Stimulated activated CD4-positive, alpha-beta T cell treated with anti-CD3 and anti-CD28 coated beads, Interleukin-15, amount 100 ng/mL, for 1 hour (primary cell): Measurements from ENCODE around the gene SMIM24.
"Not testable (repeated sequence)": the region's sequence is repeated elsewhere in the genome, so short reads cannot be mapped to it uniquely, and the experiment has no call there.

ENCODE experiments used
- DNase-seq, 2 donors: peaks; one replicate each; pipeline ENCODE4 v3.0.0-alpha.2; 2020; ENCODE audit warnings: low read depth in 1 of 2, low spot score in 1 of 2

SMIM24 gene

DNA sequence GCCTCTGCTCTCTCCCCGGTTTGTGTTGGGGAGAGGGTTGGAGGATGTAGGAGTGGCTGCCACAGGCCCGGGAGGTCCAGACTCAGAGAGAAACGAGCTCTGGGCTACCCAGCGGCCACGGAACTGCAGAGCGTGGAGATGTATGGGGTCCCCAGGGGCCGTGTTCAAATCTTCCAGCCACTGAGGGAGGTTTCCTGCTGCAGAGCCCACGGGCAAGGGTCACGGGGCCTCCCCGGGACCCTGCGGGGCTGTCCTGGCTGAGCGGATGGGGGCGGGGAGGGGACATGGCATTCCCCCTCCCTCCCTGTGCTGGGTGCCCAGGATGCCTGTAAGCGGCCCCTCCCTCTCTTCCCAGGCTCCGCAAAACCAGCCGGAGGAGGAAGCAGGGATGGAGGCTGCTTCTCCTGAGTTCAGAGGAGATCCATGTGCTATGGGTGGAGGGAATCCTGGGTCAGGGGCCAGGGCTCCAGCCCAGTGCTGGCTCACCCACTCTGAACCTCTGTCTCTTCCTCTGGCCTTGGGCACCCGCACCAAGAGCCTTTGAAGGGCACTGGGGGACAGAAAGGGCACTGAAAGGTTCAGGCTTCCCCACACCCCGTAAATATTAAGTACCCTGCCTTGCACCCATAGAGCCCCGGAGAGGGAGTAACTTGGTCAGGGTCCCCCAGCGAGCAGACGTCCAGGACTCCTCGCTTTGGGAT lies 22.6 kb downstream of the SMIM24 start:
- DNase-seq, result no peak

DNA sequence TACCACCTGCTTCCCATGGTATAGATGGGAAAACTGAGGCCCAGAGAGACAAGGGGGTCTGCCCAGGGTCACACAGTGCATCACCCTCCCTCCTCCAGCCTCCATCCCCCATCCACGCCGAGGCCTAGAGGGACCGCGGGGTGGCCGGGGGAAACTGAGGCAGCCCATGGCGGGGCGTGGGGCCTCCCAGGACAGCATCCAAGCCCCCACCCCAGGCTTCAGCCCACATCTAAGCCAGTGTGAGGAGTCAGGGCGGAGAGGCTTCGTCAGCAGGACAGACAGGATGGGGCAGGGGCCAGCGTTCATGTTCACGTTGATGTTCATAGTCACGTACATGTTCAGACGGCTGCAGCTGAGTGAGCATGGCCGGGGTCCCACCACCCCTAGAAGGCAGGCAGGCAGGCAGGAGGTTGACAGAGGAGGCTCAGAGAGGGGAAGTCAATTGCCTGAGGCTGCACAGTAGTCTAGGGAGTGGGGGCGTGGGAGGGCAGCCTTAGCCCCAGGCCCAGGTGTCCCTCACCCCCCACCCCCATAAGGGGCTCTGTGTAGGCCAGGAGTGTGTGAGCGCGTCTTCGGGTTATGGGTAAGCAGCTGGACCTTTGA lies 23.3 kb downstream of the SMIM24 start:
- DNase-seq, result no peak

DNA sequence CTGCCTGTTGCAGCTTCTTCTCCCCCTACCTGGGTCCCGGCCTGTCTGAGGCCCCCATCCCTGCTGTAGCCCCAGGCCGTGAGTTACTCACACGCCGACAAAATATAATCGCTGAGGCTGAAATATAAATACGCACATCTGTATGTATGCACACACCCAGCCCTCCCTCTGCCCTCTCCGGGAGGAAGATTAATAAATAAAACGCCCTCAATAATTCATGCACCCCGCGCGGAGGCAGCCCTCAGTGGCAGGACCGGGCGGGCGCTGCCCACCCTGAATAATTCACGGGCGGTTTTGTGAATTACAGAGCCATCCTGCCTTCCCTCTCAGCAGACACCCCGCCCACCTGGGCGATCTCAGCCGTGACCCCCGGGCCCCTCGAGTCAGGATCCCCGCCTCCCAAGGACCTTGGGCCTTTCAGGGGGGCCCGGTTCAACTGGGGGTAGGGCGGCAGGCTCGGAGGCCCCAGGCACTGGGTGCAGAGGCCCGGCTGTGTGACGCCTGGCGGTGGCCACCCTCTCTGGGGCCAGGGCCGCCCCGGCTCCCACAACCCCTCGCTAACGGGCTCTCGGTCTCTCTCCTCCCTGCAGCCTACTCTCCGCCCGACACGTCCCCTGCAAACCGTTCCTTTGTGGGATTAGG lies 24.2 kb downstream of the SMIM24 start:
- DNase-seq, result no peak

DNA sequence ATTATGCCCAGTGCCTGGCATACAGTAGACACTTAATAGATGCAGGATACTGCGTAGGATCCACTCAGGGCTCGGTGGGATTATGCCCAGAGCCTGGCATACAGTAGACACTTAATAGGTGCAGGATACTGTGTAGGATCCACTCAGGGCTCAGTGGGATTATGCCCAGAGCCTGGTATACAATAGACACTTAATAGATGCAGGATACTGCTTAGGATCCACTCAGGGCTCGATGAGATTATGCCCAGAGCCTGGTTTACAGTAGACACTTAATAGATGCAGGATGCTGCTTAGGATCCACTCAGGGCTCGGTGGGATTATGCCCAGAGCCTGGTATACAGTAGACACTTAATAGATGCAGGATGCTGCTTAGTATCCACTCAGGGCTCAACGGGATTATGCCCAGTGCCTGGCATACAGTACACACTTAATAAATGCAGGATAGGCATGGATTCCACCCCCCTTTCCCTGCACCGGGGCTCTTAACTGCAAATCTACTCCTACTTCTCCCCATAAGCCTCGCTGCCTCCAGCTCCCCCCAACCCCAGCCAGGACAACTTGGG lies 24.9 kb downstream of the SMIM24 start:
- no peak for DNase-seq

DNA sequence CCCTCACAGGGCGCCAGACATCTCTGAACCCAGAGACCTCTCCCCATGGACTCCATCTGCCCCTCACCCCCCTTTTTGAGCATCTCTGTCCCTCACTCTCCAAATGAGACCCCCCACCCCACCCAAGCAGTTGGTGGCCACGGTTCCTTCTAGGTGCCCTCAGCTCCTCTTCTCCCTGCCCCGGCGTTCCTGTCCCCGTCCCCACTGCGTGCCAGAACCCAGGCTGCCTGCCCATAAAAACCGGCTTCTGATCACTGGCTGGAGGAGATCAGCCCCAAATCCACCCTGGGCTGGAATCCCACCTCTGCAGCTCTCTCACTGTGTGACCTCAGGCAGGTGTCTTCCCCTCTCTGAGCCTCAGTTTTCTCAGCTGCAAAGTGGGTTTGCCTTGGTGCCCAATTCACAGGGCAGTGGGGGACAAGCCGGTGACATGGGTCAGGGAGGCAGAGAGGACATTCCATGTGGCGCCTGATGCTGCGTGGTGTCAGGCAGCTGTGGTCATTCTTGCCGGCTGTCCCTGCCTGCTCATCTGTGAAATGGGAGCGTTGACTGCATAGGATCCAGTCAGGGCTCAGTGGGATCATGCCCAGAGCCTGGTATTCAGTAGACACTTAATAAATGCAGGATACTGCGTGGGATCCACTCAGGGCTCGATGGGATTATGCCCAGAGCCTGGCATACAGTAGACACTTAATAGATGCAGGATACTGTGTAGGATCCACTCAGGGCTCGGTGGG lies 25.5 kb downstream of the SMIM24 start:
- no peak for DNase-seq

DNA sequence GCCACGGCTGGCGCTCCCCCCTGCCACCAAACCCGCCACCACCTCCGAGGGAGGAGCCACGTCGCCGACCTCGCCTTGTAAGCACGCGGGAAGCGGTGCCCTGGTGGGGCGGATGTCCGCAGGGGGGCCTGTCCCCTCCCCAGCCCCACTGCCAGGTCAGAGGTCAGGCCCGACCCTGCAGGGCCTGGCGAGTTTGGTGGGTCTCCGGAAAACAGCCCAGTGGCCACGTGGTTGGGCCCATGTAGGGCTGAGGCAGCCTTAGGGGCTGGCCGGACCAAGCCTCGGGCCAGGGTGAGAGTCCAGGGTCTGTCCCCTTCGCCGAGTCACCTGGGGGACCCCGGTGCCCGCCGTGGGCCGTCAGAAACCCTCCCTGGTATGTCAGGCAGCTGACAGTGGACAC lies 26.5 kb downstream of the SMIM24 start:
- DNase-seq, result no peak

DNA sequence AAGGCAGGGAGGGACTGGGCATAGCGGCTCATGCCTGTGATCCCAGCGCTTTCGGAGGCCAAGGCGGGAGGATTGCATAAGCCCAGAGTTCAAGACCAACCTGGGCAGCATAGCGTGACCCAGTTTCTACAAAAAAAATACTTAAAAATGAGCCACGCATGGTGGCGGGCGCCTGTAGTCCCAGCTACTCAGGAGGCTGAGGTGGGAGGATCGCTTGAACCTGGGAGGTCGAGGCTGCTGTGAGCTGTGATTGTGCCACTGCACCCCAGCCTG lies 27.4 kb downstream of the SMIM24 start:
- DNase-seq, result not testable (repeated sequence)

DNA sequence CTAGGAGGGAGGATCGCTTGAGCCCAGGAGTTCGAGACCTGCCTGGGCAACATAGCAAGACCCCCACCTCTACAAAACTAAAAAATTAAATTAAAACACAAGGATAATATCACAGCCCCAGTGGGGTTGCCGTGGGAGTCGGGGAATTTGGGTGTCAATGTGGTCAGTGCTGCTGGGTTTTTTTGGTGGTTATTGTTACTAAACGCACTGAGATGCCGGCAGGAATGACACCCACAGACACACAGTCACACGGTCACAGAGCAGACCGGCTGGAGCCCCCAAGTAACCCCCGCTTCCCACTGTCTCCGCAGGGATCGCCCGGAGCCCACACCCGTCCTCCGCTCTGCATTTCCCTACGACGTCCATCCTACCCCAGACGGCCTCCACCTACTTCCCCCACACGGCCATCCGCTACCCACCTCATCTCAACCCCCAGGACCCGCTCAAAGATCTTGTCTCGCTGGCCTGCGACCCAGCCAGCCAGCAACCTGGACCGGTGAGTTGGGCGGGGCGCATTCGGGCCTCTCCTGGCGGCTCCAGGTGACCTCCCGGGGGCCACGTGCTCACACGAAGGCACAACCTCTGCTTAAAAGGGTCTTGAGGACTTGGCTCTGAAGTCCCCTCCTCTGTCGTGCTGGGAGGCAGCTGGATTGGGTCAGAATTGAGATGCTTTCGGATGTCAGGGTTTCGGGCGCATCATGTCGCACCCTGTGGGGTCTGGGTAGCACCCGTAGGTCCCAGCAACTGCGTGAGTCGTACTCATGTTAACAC lies 28.0 kb downstream of the SMIM24 start:
- no peak for DNase-seq

DNA sequence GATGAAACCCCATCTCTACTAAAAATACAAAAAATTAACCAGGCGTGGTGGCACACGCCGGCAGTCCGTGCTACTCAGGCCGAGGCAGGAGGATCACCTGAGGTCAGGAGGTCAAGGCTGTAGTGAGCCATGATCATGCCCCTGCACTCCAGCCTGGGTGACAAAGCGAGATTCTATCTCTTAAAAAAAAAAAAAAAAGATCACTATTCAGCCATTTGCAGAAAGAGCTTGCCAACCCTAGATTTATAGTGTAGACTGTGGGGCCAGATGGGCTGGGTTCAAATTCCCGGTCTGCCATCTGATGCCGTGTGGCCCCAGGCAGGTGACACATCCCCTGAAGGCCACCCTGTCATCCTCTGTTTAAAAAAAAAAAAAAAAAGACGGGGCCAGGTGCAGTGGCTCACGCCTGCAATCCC lies 28.9 kb downstream of the SMIM24 start:
- no peak for DNase-seq

DNA sequence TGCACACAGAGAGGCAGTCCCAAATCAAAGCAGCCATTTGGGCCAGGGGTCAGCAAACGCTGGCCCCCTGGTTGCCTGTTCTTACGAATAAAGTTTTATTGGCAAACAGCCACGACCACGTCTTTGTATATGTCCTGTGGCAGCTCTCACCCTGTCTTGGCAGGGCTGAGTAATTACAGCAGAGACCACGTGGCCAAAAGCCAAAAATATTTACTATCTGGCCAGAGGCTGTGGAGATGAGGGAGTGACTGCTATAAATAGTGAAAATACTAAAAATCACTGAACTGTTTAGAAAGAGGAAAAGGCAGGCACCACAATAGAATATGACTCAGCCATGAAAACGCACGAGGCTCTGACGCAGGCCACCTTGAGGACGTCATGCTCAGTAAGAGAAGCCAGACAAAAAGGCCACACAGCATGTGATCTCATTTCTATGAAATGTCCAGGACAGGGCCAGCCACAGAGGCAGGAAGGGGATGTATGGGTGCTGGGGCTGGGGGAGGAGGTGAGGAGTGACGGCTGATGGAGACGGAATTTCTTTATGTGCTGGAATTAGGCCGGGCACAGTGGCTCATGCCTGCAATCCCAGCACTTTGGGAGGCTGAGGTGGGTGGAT lies 29.4 kb downstream of the SMIM24 start:
- no peak for DNase-seq

DNA sequence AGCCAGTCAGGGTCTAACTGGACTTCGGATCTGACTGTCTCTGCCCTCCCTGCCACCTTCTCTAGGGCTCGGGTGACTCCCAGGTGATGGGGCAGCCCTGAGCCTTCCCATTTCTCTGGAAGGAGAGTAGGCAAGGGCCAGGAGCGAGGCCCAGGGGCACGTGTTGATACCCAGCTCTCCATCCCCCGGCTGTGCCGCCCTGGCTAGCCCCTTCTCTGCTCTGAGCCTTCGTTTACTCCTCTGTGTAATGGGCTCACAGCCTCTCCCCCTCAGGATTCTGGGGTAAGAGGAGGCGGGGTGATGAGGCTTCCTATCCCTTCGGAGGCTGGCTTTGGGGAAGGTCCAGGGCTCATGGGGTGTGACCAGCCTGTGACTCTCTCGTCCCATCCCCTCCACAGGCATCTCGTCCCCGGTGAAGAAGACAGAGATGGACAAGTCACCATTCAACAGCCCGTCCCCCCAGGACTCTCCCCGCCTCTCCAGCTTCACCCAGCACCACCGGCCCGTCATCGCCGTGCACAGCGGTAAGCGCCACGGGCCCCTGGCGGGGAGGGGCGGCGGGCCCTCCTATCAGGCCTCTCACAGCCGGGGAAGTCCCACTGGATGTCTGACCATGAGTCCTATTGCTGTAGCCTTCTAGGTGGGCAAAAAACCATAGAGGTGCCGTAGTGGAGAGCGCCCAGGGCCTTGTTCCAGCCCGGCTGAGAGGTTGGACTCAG lies 31.6 kb downstream of the SMIM24 start:
- DNase-seq, result no peak

DNA sequence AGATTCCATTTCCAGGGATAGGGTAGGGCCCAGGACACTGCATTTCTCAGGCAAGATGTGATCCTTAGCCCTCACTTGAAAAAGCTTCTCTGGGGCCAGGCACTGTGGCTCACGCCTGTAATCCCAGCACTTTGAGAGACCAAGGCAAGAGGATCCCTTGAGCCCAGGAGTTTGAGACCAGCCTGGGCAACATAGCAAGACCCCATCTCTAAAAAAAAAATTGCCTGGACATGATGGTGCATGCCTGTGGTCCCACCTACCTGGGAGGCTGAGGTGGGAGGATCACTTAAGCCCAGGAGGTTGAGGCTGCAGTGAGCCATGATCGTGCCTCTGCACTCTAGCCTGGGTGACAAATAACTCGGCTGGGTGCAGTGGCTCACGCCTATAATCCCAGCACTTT lies 33.7 kb downstream of the SMIM24 start:
- DNase-seq, result not testable (repeated sequence)

DNA sequence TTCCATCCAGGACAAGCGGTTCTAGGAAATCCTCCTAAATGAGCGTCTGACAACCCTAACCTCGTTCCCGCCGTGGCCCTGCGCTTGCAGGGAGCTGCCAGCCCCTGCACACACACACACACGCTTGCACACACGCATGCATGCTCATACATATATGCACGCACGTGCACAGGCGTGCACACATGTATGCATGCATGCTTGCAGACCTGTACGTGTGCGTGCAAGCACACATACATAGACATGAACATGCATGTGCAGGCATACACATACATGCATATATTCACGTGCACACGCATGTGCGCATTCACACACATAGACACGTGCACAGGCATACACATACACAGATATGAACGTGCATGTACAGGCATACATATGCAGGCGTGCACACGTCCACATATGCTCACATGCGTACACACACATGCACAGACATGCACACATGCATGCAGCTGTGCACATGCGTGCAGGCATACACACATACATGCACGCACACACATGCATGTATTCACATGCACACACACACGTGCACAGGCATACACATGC lies 35.6 kb downstream of the SMIM24 start:
- DNase-seq, result no peak

DNA sequence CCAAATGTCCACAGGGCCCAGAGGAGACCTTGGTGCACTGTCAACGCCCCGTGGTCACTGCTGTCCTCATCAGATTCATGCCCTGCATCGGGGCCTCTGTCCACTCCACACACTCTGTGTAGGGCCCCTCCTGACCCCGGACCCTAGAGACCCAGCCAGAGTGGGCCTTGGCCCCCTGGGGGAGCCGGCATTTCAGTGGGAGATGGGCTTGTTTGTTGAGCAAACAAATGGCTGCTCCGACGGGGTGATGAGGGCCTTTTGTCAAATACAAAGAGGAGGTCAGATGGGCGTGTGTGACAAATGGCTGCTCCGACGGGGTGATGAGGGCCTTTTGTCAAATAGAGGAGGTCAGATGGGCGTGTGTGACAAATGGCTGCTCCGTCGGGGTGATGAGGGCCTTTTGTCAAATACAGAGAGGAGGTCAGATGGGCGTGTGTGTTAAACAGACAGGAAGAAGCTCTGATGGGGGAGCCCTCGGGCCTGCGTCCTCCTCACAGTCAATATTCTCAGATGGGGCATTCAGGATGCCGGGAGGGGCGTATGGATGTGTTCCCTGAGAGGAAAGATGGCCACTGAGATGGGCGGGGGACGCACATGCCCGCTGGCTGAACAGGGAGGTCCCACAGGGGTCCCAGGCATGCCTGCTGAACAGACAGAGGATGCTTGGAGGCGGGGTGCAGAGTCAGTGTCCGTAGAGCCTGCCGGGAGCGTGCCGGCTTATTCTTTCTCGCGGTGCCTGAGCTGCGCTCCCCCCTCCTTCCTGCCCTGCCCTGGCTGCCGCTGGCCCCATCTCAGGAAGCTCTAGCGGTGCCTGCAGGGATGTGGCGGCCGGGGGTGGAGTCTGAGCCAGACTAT lies 36.3 kb downstream of the SMIM24 start:
- DNase-seq, result no peak

DNA sequence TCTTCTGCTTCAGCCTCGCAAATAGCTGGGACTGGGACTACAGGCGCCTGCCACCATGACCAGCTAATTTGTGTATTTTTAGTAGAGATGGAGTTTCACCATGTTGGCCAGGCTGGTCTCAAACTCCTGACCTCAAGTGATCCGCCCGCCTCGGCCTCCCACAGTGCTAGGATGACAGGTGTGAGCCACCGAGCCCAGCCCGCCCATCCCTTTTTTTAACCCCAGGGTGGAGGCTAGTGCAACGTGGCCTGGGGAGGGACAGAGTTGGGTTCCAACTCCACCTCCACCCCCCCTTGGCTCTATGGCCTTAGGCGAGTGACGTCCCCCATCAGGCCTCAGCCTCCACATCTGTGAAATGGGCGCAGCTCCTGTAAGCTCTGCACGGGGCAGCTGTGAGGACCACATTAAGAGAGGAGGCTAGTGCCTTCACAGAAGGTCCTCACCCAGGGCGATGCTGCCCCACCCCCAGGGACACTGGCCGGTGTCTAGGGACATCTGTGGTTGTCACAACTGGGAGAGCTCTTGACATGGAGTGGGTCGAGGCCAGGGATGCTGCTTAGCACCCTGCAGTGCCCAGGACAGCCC lies 37.7 kb downstream of the SMIM24 start:
- DNase-seq, result no peak

DNA sequence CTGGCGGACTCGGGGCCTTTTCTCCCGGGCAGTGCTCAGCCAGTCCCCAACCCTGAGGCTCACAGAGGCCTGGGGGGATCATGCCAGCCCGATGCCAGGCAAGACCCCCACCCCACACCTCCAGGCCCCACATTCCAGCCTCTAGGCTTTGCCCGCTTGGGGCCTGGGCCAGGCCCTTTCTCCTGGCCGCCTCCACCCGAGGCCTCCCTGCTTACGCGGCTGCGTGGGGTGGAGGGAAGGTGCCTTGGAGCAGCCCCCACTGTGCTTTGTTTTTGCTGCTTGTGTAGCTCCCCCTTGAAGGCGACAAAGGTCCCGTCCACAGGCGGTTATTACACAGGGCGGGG lies 38.4 kb downstream of the SMIM24 start:
- DNase-seq, result no peak

DNA sequence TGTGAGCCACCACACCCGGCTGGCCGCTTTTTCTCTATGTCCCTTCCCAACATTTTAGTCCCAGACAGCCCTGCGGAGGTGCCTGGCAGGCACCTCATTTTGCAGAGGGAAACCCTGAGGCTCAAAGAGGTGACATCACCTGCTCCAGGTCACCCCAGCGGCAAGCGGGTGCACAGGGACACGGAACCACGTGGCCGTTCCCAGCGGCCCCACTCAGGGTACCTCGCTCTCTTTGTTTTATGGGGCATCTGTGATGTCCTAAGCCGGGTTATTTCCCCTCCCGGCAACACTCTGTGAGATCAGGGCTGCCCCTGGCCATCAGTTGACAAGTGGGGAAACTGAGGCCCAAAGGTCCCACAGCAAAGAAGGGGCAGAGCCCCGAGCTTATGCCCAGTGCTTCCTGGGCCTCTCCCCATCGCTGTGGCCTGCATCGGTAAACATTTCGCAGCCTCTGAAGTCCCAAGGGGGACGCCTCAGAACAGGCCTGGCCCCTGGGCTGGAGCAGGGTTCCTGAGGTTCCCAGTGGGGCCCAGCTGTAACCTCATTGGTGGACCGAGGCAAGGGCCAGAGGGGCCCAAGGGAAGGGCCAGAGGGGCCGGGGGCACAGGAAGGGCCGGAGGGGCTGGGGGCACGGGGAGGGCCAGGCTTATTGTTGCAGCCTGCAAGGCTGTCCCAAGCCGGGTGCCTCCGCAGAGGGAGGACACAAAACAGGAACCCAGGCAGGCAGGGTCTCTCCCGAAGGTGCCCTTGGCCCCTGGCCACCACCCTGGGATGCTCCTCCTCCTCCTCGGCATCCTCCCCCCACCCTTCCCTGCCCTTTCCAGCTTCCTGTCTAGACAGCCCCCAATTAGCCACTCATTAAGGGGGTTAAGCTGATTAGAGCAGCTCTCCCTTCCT lies 39.0 kb downstream of the SMIM24 start:
- no peak for DNase-seq

DNA sequence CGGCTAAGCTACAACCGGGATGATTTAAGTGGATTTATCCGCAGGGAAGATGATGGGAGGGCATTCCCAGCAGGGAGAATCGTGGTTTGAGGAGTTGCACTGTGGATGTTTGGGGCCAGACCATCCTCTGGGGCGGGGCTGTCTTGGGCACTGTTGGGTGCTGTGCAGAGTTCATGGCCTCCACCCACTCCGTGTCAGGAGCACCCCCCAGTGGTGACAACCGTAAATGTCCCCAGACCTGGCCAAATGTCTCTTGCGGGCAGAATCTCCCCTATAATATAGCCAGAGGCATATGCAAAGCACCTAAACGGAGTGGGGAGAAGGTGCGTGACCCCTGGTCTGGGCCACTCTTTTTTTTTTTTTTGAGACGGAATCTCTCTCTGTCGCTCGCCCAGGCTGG lies 40.2 kb downstream of the SMIM24 start:
- DNase-seq, result peak; percentile 23 to 37
